Ovary (tissue), 3 donors: Measurements from ENCODE around the gene PRCD.
A peak's percentile ranks its signal among the peaks of the same experiment; 100 is the strongest.

Experiments used
- EP300 ChIP-seq: sonication (generic); formaldehyde crosslinking; IDR thresholded peaks from one replicate; pipeline ENCODE4 v1.6.1; 2017; ENCODE audit warnings: antibody characterized with exemption
- POLR2A ChIP-seq: fragments of 450-650 bp; IDR thresholded peaks from one replicate; pipeline ENCODE4 v1.6.1; 2017; ENCODE audit warnings: antibody characterized with exemption, mild to moderate bottlenecking, moderate library complexity
- TF ChIP-seq, protein P1 (sequence below), 3 donors: fragments of 450-650 bp in 2 of 3; fragments of 200-600 bp in 1 of 3; IDR thresholded peaks; one replicate each; pipeline versions ENCODE4 v1.5.1 to v1.8.0; 2016 to 2022; ENCODE audit warnings: antibody characterized with exemption in 3 of 3, mild to moderate bottlenecking in 1 of 3
- donor health status: DM: no; HTN: no; CAD: no.

DNA sequence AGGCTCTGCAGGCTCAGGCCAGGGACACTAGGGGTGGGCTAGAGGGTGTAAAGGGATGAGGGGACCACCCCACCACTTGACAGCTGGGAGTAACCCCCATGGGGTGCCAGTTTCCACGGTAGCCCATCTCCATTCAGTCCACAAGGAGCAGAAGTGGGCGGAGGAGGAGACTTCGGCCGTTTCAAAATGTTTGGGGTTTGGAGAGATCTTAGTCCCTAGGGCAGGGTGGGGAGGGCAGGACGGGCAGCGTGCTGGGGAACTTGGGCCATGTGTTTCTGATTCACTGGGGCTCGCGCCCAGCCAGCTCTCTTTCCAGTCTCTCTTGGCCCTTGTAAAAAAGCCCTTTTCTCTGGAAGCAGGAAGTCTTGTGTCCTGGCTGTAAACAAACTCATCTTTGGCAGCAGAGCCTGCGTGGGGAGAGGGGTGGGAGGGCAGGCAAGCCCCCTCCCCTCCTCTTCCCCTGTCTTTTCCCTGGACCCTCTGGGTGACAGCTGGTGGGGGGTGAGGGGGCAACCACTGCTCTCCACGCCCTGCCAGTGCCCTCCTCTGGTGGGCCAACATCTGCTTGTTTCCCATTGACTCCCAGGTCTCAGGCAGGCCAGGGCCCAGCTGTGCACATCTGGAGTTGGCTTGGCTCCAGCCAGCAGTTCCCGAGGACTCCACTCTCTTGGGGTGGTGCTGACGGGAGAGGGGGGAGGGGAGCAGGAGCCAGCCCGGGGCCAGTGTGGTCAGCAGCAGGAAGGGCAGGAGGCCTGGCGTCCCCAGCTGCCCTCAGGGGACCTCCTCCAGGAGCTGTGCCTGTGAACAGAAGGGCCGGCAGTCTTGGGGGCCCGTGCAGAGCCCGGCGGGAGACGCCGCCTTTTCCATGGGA, 10.4 kb upstream of the PRCD start:
- TF ChIP-seq, protein P1, sequence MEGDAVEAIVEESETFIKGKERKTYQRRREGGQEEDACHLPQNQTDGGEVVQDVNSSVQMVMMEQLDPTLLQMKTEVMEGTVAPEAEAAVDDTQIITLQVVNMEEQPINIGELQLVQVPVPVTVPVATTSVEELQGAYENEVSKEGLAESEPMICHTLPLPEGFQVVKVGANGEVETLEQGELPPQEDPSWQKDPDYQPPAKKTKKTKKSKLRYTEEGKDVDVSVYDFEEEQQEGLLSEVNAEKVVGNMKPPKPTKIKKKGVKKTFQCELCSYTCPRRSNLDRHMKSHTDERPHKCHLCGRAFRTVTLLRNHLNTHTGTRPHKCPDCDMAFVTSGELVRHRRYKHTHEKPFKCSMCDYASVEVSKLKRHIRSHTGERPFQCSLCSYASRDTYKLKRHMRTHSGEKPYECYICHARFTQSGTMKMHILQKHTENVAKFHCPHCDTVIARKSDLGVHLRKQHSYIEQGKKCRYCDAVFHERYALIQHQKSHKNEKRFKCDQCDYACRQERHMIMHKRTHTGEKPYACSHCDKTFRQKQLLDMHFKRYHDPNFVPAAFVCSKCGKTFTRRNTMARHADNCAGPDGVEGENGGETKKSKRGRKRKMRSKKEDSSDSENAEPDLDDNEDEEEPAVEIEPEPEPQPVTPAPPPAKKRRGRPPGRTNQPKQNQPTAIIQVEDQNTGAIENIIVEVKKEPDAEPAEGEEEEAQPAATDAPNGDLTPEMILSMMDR (IDR thresholded peaks at IDR 0.05), result peak in 2 of 3 donors; percentile 7 to 25
- TF ChIP-seq POLR2A (peak; percentile 34), EP300 (no peak)
